Subcutaneous adipose tissue (tissue), 4 donors: ENCODE results near the gene RPS18. TPM values are rescaled to one million over a fixed set of nuclear protein-coding genes. Genes with fewer than 3 reads are reported as not detected.

Experiments
- CTCF ChIP-seq: fragments of 450-650 bp; IDR thresholded peaks from one replicate; pipeline ENCODE4 v1.5.1; 2016; ENCODE audit warnings: low read depth, mild to moderate bottlenecking, control low read depth, antibody characterized with exemption, moderate library complexity
- total RNA-seq, 4 donors: library from RNA; depleted of rRNA; stranded (reverse); fragments of >200 nt; gene quantifications; one replicate each; pipeline ENCODE4 v1.1.0, GENCODE V29; 2016

The RPS18 gene
- total RNA-seq, 4 donors from 2014 or later = 2,263 to 3,298 (median 2,623) TPM

DNA sequence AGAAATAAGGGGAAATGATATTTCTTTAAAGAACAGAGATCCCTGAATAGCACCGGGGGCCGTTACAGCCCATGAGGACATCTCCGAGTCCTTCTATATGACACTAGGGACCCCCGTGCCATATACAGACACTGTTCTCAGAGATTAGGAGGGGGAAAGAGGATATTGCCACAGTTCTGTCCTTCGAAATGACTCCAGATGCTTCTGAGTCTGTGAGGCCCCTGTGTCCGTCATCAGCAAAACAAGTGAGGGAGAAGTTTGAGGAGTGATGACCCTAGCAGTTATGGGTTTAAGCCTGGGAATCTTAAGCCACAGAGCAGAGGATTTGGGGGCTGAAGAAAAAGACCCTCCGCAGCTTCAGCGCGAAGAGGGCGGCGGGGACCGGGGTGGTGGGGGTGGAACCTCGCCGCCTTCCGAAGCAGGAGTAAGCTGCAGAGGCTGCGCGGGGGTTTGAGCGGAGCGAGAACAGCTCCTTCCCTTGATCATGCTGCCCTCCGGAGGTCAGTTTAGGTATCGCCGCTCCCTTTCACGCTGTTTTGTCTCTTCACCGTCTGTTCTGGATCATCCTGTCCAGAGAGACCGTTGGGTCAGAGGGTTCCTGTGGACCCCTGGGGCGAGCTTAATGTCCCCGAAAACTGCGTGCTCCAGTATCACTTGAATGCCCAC lies 23.8 kb upstream of the RPS18 start:
- no peak for TF ChIP-seq CTCF

GRCh38 chr6:33248643-33248931 lies 23.3 kb upstream of the RPS18 start:
- no peak for TF ChIP-seq CTCF

DNA sequence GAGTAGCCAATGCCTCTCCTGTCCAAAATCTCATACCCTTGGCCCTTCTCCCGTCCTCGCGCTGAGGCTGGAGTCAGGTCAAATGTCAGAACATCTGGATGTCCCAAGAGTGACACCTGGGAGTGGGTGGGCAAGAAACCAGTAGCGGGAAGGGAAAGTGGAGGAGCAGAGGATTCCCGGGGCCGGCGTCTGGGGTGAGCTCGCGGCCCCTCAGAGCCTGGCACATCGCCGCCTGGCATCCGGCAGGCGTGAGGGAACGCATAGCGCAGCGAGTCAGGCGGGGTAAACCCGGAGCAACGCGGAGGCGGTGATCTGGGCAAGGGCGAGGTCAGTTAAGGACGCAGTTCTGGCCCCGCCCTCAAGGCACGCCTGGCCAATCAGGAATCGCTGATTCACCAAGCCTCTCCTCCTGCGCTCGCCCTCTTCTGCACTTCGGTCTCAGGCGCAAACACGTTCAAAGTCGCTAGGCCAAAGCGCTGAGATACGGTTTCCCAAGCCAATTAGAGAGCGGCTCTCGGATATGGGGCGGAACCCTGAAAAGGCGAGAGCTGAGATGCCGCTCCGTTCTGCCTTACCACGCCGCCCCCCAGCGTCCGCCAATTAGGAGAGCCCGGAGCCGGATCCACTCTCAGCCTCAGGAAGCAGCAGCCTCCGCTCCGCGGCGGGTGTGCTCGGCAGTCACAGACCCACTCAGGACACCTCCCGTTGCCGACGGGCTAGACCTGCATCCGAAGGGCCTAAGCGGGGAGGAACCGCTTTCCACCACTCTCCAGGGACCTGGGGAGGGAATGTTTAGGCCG lies 22.7 kb upstream of the RPS18 start:
- no peak for TF ChIP-seq CTCF

DNA sequence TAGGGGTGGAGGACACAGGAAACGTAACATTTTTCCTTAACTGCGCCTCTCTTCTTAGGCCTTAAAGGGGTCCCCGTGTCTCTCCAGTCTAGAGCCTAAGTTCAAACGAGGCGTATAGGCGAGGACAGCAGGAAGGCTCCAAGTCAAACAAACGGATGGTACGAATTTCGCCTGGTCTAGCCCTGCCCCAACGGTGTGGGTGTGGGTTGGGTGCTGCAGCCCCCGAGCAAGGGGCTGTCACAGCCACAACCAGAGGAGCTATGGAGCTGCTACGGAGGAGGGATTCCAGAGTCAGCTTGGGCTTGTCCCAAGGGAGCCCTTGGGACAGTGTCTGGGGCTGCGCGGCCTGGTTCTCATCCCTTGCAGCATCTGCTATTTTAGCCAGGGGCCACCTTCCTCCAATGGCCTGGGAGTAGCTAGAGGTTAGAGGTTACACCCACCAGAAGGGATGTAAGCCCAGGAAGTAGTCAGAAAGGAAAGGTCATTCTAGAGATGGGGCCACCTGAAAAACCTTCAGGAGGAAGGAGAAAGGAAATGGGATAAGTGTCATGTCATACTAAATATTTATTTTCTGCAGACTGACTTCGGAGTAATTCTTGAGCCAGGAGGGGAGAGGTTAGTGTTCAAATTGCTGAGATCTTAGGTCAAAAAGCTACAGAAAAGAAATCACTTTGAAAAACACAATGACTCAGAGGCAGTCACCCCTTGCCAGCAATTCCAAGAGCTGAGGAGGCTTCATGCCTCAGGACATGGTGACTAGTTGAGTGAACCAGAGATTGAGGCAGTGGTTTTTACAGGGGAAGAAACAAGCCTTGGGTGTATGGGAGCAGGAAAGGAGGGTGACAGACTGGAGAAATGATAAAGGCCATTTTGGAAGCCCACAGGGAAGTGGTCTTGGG lies 21.9 kb upstream of the RPS18 start:
- TF ChIP-seq CTCF = no peak

DNA sequence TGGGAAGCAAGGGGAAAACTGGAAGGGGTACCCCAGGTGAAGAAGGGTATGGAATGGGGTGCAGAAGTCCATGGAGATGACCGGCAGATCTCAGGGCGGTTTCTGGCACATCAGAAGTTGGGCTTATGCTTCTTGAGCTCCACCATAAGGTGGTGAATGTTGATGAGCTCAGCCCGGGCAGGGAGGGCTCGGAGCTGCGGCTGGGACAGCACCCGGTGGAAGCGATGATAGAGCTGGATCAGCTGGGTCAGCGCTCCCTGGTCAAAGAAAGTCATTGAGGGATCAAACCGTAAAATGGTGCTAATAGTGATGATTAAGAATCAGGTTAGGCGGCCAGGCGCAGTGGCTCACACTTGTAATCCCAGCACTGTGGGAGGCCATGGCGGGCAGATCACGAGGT lies 21.1 kb upstream of the RPS18 start:
- no peak for TF ChIP-seq CTCF

GRCh38 chr6:33251395-33252012 lies 20.4 kb upstream of the RPS18 start:
- no peak for TF ChIP-seq CTCF
